ENCODE data around the gene PLCH1. TPM values are rescaled to one million over a fixed set of nuclear protein-coding genes. Genes with fewer than 3 reads are reported as not detected.

Gene PLCH1
- total RNA-seq, 2 donors from 2014 or later: 12.0 to 12.4 TPM

DNA sequence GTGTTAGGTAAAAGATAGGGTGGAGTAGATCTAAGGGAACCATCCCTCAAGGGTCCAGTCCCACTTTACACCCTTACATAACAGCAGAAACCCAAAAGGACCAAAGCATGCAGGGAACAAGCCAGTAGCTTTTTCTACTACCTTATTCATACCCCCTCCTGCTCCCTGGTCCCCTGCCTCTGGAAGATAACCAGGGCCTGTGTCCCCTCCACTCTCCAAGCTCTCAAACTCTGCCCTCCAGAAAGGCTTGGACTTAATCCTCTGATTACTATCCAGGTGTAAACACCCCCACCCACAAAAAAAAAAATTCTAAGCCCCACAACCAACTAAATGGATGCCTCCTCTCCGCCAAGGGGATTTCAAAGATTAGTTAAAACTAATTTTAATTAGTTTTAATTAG lies 417.4 kb downstream of the PLCH1 start:
- no peak overlapping the region for H3K4me3 Mint-ChIP-seq
- TF ChIP-seq, protein P1, sequence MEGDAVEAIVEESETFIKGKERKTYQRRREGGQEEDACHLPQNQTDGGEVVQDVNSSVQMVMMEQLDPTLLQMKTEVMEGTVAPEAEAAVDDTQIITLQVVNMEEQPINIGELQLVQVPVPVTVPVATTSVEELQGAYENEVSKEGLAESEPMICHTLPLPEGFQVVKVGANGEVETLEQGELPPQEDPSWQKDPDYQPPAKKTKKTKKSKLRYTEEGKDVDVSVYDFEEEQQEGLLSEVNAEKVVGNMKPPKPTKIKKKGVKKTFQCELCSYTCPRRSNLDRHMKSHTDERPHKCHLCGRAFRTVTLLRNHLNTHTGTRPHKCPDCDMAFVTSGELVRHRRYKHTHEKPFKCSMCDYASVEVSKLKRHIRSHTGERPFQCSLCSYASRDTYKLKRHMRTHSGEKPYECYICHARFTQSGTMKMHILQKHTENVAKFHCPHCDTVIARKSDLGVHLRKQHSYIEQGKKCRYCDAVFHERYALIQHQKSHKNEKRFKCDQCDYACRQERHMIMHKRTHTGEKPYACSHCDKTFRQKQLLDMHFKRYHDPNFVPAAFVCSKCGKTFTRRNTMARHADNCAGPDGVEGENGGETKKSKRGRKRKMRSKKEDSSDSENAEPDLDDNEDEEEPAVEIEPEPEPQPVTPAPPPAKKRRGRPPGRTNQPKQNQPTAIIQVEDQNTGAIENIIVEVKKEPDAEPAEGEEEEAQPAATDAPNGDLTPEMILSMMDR (conservative IDR thresholded peaks at IDR 0.05): no peak
- H3K4me3 ChIP-seq (ENCODE audit: low read length): peak overlapping the region; percentile 65
- peak overlapping the region; percentile 80 for H3K27ac Mint-ChIP-seq
- DNase-seq: no peak
- no CpG with 5 or more reads among the region's 1 CpG for WGBS, 2 experiments (ENCODE audit: insufficient coverage in 1 of 2, insufficient read length in 1 of 2)
- H3K9ac ChIP-seq (ENCODE audit: extremely low read depth, low read length, poor library complexity, severe bottlenecking): peak overlapping the region; percentile 14
- no peaks in the 10 kb centered on the region for H3K36me3 Mint-ChIP-seq (ENCODE audit: low read depth)
- no peaks in the 10 kb centered on the region for H3K36me3 ChIP-seq (ENCODE audit: control insufficient read depth, insufficient read depth, low read length)
- peaks cover 18% of the 10 kb centered on the region for H3K4me1 Mint-ChIP-seq
- H3K27me3 Mint-ChIP-seq (ENCODE audit: insufficient read depth): no peaks in the 10 kb centered on the region
- no peak overlapping the region for H3K27ac ChIP-seq (ENCODE audit: low read depth, low read length)
- no peaks in the 10 kb centered on the region for H3K27me3 ChIP-seq (ENCODE audit: control insufficient read depth, insufficient read depth, low read length, poor library complexity, severe bottlenecking)
- H3K4me1 ChIP-seq (ENCODE audit: control insufficient read depth, insufficient read depth, low read length): peaks cover 5% of the 10 kb centered on the region
- peaks cover 14% of the 10 kb centered on the region for H3K9me3 ChIP-seq (ENCODE audit: control insufficient read depth, low read length)
- peaks cover 2% of the 10 kb centered on the region for H3K9me3 Mint-ChIP-seq

GRCh38 chr3:155326901-155327300 lies 418.0 kb downstream of the PLCH1 start:
- Mint-ChIP-seq H3K27me3 (ENCODE audit: insufficient read depth) (no peaks in the 10 kb centered on the region), H3K9me3 (peaks cover 2% of the 10 kb centered on the region), H3K4me1 (peaks cover 24% of the 10 kb centered on the region), H3K4me3 (no peak overlapping the region), H3K27ac (peak overlapping the region; percentile 80), H3K36me3 (ENCODE audit: low read depth) (no peaks in the 10 kb centered on the region)
- H3K27ac ChIP-seq (ENCODE audit: low read depth, low read length): no peak overlapping the region
- H3K9me3 ChIP-seq (ENCODE audit: control insufficient read depth, low read length): peaks cover 9% of the 10 kb centered on the region
- no peaks in the 10 kb centered on the region for H3K36me3 ChIP-seq (ENCODE audit: control insufficient read depth, insufficient read depth, low read length)
- peak overlapping the region; percentile 11 for H3K9ac ChIP-seq (ENCODE audit: extremely low read depth, low read length, poor library complexity, severe bottlenecking)
- peaks cover 5% of the 10 kb centered on the region for H3K4me1 ChIP-seq (ENCODE audit: control insufficient read depth, insufficient read depth, low read length)
- 73 to 79% methylated on average over 3 to 4 of the region's 4 CpGs for WGBS, 2 experiments (ENCODE audit: insufficient coverage in 1 of 2, insufficient read length in 1 of 2)
- H3K27me3 ChIP-seq (ENCODE audit: control insufficient read depth, insufficient read depth, low read length, poor library complexity, severe bottlenecking): no peaks in the 10 kb centered on the region
- TF ChIP-seq, protein P1 (conservative IDR thresholded peaks at IDR 0.05): no peak
- peak overlapping the region; percentile 65 for H3K4me3 ChIP-seq (ENCODE audit: low read length)
- no peak for DNase-seq

DNA sequence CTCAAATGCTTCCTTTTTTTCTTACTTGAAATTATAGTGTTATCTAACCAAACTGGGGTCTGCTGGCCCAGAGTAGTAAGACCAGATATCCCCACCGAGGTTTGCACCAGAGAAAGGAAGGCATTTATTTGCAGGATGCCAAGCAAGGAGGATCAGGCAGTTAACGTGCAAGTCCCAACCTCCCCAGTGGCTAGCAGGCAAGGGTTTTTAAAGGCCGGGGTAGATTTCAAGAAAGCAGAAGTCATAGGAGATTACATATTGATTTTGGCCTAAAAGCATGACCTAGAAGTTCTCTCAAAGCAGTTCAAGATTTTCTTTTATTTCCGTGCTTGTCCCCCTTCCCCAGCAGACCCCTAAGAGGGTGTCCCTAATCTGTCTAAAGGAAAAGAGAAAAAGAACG lies 418.6 kb downstream of the PLCH1 start:
- H3K9ac ChIP-seq (ENCODE audit: extremely low read depth, low read length, poor library complexity, severe bottlenecking): no peak overlapping the region
- H3K27me3 Mint-ChIP-seq (ENCODE audit: insufficient read depth): no peaks in the 10 kb centered on the region
- H3K36me3 Mint-ChIP-seq (ENCODE audit: low read depth): no peaks in the 10 kb centered on the region
- H3K4me3 ChIP-seq (ENCODE audit: low read length): no peak overlapping the region
- peaks cover 2% of the 10 kb centered on the region for H3K9me3 Mint-ChIP-seq
- H3K4me1 ChIP-seq (ENCODE audit: control insufficient read depth, insufficient read depth, low read length): peaks cover 5% of the 10 kb centered on the region
- peaks cover 7% of the 10 kb centered on the region for H3K9me3 ChIP-seq (ENCODE audit: control insufficient read depth, low read length)
- H3K36me3 ChIP-seq (ENCODE audit: control insufficient read depth, insufficient read depth, low read length): no peaks in the 10 kb centered on the region
- WGBS, 2 experiments (ENCODE audit: insufficient coverage in 1 of 2, insufficient read length in 1 of 2): 82 to 85% methylated on average over 4 to 5 of the region's 5 CpGs
- H3K27me3 ChIP-seq (ENCODE audit: control insufficient read depth, insufficient read depth, low read length, poor library complexity, severe bottlenecking): no peaks in the 10 kb centered on the region
- TF ChIP-seq, protein P1 (conservative IDR thresholded peaks at IDR 0.05): no peak
- no peak overlapping the region for H3K27ac ChIP-seq (ENCODE audit: low read depth, low read length)
- no peak overlapping the region for H3K27ac Mint-ChIP-seq
- peaks cover 24% of the 10 kb centered on the region for H3K4me1 Mint-ChIP-seq
- no peak overlapping the region for H3K4me3 Mint-ChIP-seq
- DNase-seq: no peak

Other genes starting within 250 kb of the PLCH1 start
- gene C3orf33, start 61.2 kb upstream of the PLCH1 start, total RNA-seq: 1 to 10 TPM; 2.5 to 4.4 TPM
- 10 to 100 TPM; 24.6 to 24.8 TPM for gene SLC33A1, start 109.4 kb upstream of the PLCH1 start, total RNA-seq
- gene GMPS, start 125.6 kb upstream of the PLCH1 start, total RNA-seq: 100 to 1,000 TPM; 112 to 138 TPM